HCEC 1CT (cell line): Measurements from ENCODE around the gene FYB2.

Experiments
- DNase-seq: peaks from one replicate; pipeline ENCODE4 v3.0.0-alpha.2; 2017

Gene FYB2, protein sequence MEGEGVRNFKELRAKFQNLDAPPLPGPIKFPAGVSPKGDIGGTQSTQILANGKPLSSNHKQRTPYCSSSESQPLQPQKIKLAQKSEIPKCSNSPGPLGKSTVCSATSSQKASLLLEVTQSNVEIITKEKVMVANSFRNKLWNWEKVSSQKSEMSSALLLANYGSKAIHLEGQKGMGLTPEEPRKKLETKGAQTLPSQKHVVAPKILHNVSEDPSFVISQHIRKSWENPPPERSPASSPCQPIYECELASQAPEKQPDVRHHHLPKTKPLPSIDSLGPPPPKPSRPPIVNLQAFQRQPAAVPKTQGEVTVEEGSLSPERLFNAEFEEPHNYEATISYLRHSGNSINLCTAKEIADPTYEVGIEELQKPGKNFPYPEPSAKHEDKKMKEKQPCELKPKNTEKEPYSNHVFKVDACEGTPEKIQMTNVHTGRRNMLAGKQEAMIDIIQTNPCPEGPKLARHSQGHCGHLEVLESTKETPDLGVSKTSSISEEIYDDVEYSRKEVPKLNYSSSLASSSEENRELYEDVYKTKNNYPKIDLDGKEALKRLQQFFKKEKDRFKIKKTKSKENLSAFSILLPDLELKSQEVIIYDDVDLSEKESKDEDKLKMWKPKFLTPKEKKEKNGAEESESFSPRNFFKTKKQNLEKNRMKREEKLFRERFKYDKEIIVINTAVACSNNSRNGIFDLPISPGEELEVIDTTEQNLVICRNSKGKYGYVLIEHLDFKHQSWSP

DNA sequence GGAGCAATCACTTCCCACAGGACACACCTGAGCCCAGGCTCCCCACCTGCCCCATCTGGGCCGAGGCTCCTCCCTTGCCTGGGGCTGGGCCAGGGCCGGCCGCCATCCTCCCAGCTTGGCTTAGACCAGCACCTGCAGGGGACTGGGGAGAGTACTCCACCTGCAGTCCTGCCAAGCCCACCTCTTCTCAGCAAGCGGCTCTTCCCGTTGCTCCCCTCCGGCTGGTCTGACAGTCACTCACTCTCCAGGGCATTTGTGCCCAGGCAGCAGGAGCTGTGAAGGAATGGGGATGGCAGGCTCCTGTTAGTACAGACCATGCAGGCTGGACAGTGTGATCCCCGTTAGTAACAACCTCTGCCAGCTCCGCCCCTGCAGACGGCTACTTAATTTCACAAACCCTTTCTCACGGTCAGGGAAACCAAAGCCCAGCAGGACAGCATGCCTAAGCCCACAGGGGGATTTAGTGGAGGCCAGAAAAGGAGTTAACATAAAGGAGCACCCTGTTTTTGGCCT is at the start of gene FYB2:
FYB2 (minus strand) TSS at position 18 of the 513 bp plus-strand sequence. CDS start 114 bp downstream, outside the sequence.
- DNase-seq = no peak

DNA sequence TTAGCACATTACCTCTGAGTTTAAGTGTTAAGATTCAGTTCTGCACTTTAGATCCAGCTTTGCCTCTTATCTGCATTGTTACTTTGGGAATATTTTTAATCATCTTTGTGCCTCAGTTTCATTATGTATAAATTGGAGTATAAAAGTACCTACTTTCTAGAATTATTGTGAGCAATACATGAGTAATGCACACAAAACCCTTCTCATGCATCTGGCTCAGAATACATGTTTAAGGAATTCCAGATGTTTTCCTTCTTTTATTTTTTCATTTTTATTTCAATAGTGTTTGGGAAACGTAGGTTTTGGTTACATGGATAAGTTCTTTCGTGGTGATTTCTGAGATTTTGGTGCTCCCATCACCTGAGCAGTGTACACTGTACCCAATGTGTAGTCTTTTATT is 49.6 kb upstream of the FYB2 start:
- peak; percentile 37 for DNase-seq

DNA sequence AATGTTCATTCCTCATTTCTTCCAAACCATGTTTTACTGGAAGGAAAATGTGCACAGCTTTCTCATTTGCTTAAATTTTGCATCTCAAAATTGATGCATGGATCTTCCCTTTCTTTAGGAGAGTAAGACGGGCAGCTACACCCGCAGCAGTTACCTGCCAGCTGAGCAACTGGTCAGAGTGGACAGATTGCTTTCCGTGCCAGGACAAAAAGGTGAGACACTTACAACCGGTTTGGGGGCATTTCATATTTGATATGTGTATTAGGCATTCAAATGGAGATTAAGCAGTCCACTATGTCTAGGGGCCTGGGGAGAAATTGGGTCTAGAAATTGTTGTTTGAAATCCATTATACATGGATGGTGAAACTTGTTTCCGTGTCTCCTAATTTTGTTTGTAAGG is 48.3 kb upstream of the FYB2 start:
- no peak for DNase-seq

DNA sequence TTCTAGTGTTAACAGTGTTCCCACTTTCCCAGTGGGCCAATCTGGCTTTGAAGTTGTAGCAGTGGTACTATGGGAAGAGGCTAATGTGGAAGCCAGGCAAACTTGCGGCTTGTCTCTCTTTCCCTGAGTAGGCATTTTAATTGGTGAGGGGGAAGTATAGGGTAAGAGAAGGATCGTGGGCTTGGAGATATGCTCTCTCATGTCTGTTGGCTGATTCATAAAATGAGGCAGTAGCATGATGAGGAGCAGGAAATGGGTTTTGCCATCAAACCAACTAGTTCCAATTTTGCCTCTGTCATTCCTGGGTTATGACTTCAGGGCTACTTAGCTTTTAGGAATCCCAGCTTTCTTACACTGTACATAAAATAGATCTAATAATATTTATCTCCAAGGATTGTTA is 47.5 kb upstream of the FYB2 start:
- DNase-seq = peak; percentile 74

DNA sequence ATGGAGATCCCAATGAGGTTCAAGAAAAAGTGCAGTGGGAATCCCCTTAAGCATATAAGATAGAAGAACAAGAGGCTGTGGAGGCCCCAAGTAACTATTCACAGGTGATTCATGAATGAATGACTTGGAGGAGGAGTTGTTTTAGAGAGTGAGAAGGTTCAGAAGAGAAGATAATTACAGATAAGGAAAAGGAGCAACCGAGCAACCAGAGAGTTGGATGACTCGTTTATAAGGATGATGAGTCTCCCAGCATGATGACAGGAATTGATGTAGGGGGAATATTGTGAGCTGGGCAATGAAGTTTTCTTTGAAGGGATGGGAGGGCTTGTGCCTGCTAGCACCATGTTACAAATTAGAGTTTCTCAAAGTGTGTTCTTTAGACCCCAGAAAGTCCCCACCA is 45.2 kb upstream of the FYB2 start:
- no peak for DNase-seq

DNA sequence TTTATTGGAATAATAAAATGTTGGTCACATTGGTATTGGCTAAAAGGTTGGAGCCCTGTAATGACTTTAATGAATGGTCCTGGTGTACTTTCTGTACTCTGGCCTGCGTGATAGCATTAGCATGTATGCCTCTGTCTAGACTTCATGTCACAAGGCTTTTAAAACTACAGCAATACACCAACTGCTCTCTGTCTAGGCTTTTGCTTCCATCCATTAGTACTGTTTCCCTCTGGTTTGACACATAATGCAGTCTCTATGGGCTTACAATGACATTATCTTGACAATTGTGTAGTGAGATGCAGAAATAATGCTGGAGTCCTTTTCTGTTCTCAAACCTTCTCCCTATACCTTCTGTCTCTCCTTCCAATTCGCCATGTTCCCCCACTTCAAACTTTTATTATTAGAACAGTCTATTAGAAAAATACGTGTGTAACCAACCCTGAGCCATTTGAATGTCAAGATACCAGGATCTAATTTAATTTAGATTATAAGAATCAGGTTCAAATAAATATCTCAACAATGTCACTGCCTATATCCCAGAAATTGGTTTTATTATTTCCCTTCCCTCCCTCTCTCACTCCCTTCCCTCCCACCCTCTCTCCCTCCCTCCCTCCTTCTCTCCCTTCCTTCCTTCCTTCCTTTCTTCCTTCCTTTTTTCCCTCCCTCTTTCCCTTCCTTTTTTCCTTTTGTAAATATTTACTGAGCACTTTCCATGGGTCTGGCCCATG is 44.2 kb upstream of the FYB2 start:
- no peak for DNase-seq

DNA sequence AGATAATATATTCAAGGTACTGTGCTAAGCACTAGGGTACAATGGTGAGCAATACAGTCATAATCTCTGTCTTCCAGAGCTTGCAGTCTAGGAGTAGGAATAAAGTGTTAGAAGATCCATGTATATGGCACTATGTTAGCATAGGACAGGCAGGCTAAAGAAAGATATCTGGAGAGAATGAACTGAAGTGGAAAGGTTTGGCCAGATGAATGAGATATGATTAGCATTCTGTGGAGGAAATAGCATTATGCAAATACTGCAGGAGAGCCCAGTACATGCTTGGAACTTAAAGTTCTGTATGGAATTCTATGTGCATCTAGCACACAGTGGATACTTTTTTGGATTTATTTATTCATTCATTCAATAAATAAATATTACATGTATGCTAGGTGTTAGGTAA is 40.1 kb upstream of the FYB2 start:
- no peak for DNase-seq

DNA sequence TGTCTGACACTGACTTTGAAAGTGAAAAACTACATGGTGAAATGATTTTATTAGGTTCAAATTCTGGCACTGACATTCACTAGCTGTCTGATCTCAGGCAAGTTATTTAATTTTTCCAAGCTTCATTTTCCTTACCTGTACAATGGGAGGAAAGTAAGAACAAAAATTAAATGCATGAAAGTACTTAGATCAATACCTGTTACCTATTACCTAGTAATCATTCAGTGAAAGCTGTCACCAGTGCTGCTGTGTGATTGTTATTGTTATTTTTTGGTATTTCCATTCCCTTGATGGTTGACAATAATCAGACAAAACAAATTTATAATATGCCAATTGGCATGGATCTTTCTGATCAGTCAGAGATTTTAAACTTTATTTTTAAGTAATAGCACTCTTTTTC is 37.0 kb upstream of the FYB2 start:
- DNase-seq = no peak

DNA sequence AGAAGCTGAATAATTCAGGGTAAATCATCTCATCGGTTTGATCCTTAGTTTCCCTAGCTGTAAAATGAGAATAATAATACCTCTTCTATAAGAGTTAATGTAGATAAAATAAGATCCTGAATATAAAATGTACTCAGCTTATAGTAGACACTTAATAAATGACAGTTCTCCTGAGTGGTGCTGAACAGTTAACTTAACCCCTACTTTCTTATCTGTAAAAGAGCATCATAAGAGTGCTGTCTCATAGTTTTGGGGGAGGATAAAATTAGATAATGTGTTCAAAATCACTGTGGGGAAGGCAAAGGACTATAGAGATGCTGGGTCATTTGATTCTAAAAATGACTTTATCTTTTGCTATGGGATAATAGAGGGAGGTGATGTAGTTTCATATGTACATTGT is 36.0 kb upstream of the FYB2 start:
- DNase-seq = no peak

DNA sequence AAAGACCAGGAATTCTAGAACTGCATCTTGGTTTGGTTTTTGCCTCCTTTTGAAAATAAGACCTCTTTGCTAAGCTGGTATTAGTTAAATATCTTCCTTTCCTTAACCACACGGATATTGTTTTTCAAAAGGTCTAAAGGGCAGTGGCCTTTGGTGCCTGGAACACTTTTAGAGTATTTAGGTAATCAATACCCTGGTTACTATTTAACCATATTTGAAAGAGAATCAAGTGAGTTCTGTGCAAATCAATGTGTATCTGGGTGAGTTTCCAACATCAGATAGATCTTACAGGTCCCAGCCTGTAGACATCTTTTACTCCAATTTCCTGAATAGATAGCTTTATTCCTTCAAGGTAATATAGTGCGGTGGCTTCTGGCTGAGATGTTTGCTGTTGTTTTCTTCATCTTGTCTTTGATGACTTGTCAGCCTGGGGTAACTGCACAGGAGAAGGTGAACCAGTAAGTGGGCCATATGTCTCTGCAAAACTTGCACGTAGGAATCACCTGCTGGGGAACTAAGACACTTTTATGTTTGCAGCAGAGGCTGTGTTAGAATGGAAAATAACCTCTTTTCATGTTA is 35.4 kb upstream of the FYB2 start, which contains the start of gene C8A:
C8A (plus strand) TSS at position 277 of the 579 bp plus-strand sequence; CDS start at position 382, 105 bp downstream.
- no peak for DNase-seq

DNA sequence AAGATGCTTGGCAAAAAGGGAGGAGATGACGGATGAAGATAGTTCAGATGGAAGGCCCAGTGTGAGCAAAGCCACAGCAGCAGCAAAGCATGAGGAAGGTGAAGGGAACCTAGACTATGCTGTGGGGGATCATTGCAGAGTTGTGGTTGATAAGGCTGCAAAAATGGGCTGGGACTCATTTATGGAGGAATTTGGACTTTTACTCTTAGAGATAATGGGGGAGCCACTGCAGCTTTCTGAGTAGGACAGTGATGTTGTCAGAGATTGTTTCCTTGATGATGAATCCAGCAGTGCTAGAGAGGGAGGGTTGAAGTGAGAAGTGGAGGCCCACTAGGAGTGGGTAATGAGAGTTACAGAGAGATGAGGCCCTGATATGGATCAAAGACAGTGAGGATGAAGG is 33.3 kb upstream of the FYB2 start:
- no peak for DNase-seq

DNA sequence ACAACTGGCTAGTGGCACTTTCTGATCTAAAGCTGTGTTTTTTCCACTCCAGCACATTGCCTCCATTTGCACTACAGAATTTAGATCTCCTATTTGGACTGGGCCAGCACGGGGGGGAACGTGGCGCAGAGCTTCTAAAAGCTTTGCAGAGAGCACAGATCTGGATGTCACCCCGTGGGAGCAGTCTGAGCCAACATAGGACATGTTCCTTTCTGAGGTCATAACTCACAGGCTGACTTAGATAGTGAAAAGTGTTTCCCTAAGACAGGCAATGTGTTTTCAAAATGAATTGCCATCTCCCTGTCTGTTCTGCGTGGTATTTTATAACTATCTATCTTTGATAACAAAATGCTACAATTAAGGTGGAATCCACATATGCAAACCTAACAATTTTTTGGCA is 31.7 kb upstream of the FYB2 start:
- DNase-seq = no peak

DNA sequence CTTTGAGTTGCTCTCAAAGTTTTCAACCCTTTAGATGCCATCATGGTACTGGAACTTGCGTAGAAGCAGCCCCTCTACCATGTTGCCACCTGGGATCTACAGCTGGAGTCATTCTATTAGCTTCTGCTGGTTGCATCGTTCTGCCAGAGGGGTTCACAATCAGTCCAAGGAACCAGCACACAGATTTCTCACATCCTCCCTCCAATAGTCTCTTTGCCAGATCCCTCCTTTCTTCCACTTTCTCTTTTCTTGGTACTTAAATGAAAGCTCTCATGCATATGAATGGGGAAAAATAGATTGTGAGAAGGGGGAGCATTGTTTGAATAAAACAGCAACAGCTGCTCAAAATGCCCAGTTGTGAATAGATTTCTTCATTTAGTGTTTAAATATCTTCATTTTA is 31.2 kb upstream of the FYB2 start:
- DNase-seq = no peak

DNA sequence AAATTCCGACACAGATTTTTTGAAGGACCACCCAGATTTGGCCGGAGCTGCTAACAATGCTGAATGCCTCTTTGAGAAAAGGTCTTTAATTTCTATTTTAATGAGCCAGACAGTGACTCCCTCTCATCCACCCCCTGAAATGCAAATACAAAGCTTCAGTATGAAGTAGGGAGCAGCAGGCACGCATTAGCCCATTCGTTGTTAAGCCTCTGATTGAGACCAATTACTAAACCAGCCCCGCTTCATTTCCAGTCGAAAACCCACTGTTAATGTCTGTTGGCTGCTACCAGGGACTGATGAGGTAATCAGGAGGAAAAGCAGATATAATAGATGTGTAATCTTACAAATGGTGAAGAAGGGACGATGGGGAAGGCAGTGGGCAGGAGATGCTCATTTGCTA is 30.5 kb upstream of the FYB2 start:
- DNase-seq = no peak

DNA sequence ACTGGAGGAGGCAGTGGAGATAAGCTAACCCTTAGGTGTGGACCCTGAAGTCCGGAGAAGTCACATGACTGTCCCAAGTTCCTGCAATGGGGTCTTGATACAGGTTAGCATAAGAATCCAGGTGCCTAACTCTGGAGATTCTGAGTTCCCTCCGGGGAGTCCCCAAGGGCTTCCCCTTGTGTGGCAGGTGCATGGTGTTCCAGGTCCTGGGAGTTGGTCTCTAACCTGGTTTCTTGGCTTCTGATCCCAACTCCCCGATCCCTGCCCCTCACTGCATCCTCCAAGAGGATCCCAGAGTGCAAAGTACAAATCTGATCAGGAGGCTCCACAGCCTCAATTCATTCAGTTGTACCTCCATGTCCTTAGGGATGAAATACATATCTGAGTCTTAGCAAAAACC is 26.1 kb upstream of the FYB2 start:
- no peak for DNase-seq

DNA sequence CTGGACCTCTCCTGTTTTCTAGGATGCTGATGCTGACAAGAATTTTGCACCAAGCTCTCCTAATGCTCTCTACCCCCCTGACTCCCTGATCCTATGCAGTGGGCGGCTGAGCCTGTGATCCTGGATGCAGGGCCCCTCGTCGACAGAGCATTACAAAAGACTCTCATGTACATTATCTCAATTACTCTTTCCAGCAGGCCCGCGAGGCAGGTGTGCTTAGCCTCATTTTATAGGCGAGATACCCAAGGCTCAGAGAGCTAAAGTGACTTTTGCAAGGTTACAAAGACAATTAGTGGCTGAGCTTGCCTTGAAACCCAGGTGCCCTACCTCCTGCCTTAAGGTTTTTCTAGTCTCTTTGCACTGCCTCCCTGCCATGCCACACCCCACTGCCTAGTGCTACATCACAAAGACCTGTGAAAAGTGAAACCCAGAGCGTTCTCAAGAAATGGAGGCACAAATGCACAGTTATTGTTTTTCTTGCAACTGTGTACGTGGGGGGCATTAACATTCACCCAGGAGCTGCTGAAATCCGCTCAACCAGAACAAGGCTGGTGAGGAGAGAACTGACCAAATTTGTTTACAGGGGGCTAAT is 25.4 kb upstream of the FYB2 start:
- DNase-seq = no peak

DNA sequence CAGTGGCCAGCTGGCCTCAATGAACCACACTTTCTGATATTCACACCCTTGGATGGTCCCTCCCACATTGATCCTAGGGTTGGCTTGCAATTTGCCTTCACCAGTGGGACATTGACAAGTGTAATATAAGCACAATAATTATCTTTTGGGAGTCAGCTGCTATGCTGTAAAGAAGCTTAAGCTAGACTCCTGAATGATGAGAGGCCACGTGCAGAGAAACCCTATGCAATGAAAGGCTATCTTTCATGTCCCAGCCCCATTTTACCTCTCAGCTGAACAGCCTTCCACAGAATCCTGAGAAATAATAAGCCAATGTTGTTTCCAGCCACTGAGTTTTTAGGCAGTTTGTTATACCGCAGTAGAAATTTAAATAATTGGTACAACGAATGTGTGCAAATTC is 24.3 kb upstream of the FYB2 start:
- DNase-seq = no peak

DNA sequence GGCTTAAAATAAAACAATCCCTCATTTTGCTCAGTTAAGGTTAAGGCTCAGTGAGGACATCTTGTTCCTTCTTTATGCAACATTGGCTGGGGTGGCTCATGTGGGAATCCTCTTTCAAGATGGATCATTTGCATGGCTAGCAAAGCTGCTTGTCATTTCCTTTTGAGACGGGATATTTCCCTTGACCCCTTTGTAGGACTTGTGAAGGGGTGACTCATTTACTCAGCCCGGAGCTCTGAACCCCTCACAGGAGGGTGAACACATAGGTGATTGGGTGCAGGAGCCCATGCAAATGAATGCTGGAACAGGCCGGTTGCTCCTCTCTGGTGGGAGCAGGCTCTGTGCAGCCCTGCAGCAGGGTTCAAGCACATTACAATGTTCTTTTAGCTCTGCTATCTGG is 19.6 kb upstream of the FYB2 start:
- peak; percentile 12 for DNase-seq

DNA sequence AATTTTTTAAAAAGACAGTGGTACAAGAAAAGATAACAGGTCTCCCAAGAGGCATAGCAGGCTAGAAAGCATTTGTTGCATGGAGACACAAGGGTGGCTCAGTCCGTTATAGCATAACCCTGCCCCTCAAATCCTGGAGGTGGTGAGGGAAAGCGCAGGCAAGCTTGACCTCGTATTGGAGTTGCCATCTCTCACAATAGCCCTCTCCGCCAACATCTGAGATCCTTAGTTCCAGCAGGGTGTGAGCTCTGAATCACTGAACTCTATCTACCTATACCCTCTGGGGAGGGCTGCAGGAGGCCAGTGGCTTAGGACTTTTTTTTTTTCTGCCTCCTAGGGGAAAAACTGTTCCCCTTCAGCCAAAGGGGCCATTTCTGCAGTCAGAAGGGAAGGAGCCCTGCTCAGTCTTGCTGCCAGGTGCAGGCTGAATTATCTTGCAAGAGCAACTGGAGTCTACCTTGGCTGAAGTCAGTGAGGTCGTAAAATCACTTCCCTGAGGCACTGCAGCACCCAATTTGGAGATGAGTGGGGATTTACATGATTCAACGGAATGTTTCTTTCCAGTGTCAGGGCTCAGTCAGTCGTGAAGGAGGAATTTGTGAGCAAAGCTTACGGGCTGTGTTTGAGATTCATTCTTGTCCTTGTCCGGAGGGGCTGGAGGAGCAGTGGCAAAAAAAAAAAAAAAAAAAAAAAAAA is 18.2 kb upstream of the FYB2 start:
- DNase-seq = no peak

DNA sequence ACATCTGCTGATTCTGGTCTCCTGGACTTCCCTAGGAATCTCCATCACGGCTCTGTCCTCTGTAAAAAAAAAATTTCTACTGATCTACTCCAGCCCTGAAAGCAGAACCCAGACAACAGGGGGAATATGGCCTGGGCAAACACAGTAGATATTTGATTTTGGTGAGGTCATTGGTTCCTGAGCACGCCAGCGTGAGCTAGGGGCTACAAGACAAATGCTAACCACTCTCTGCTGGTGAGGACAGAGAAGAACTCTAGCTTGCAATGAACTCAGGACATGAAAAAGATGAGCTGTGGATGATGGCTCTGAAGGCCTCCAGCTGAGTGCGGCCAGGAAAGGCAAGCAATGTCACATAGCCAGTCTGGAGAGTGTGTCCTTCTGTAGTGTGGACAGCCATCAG is 17.2 kb upstream of the FYB2 start:
- no peak for DNase-seq

DNA sequence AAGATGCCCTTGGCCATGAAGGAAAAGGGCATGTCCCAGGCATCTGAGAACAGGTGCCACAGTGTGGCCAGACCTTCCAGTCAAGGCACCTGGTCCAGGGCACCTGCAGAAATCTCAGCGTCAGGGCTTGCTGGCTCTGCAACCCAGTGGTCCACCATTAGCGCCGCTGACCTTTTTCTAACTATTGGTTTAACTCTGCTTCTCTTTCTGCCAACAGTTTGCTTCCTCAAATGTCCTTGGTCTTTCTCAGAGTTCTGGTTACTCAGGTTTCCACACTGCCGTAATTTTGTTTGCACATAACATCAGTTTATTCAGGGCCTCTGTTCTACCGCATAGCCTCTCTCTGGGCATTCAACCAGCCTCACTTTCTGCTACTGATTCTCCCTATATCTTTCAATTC is 16.5 kb upstream of the FYB2 start:
- no peak for DNase-seq
